CD4-positive, alpha-beta T cell (primary cell): ENCODE data around the gene DHRS3. TPM values are rescaled to one million over a fixed set of nuclear protein-coding genes. Genes with fewer than 3 reads are reported as not detected.

Experiments
- ATAC-seq: fragments of 200-7000 bp; cut with Tn5 transposase; one replicate; pipeline ENCODE4 v1.10.0; 2022; ENCODE audit warnings: mild to moderate bottlenecking; ENCODE audit not compliant: poor library complexity
- CTCF ChIA-PET: fragments of 350-600 bp; sonication (Branson Sonifier 250); formaldehyde crosslinking; loops from one replicate; lab custom pipeline; 2021; ENCODE audit warnings: antibody characterized with exemption, inconsistent platforms; lab: Charles Lee
- POLR2A ChIA-PET: fragments of 350-600 bp; sonication (Branson Sonifier 250); formaldehyde crosslinking; loops from one replicate; lab custom pipeline; 2021; ENCODE audit warnings: antibody characterized with exemption, inconsistent platforms; lab: Charles Lee
- DNase-seq, 14 experiments: peaks; one replicate each; pipeline ENCODE4 v3.0.0-alpha.2; 2013 to 2020; ENCODE audit warnings: mixed read lengths in 2 of 14
- H3K27ac ChIP-seq, 2 donors: one replicate each; pipeline versions ENCODE4 v1.5.1 to v1.7.0; 2013; ENCODE audit warnings: low read length in 2 of 2, low read depth in 1 of 2, mild to moderate bottlenecking in 1 of 2
- H3K27me3 ChIP-seq, 2 experiments: 1 replicate in 1 of 2; 2 replicates in 1 of 2; pipeline versions ENCODE4 v1.6.1 to v1.7.0; 2013; ENCODE audit warnings: low read length in 2 of 2, control low read depth in 1 of 2, mild to moderate bottlenecking in 1 of 2, moderate library complexity in 1 of 2; ENCODE audit not compliant: insufficient read depth in 2 of 2, control insufficient read depth in 1 of 2
- H3K36me3 ChIP-seq: one replicate; pipeline ENCODE4 v1.6.1; 2013; ENCODE audit warnings: low read length, control low read depth; ENCODE audit not compliant: insufficient read depth
- H3K4me1 ChIP-seq: one replicate; pipeline ENCODE4 v1.6.1; 2013; ENCODE audit warnings: low read length, control low read depth; ENCODE audit not compliant: insufficient read depth
- H3K4me3 ChIP-seq: one replicate; pipeline ENCODE4 v1.5.1; 2013; ENCODE audit warnings: mild to moderate bottlenecking, low read length, moderate library complexity
- H3K9me3 ChIP-seq, 2 experiments: 1 replicate in 1 of 2; 2 replicates in 1 of 2; pipeline versions ENCODE4 v1.6.1 to v1.7.0; 2013; ENCODE audit warnings: low read length in 2 of 2, mild to moderate bottlenecking in 2 of 2, control low read depth in 1 of 2, moderate library complexity in 1 of 2; ENCODE audit not compliant: control insufficient read depth in 1 of 2, insufficient read depth in 1 of 2
- H3K27ac Mint-ChIP-seq: one replicate; pipeline ENCODE4 v1.8.0; 2020; ENCODE audit warnings: mixed read lengths
- H3K27me3 Mint-ChIP-seq: one replicate; pipeline ENCODE4 v1.8.0; 2021; ENCODE audit warnings: mixed read lengths
- H3K36me3 Mint-ChIP-seq: one replicate; pipeline ENCODE4 v1.8.0; 2021; ENCODE audit warnings: low read depth, mixed read lengths
- H3K4me1 Mint-ChIP-seq: one replicate; pipeline ENCODE4 v1.8.0; 2021; ENCODE audit warnings: low read depth, mixed read lengths
- H3K4me3 Mint-ChIP-seq: one replicate; pipeline ENCODE4 v1.8.0; 2020; ENCODE audit warnings: mild to moderate bottlenecking, mixed read lengths
- H3K9me3 Mint-ChIP-seq: one replicate; pipeline ENCODE4 v1.8.0; 2020; ENCODE audit warnings: mixed read lengths
- CTCF ChIP-seq: fragments of 200-600 bp; IDR thresholded peaks from one replicate; pipeline ENCODE4 v1.8.0; 2022; ENCODE audit warnings: antibody characterized with exemption, mild to moderate bottlenecking
- intact Hi-C, 2 experiments: fragments of 100-400 bp; cut with DNase I in 1 of 2; cut with micrococcal nuclease in 1 of 2; formaldehyde crosslinking; loops; one replicate each; pipeline versions ENCODE4 v1.15.1 to v1.9.0; 2023 to 2025; cut with DNase I, micrococcal nuclease
- total RNA-seq, 174 experiments: library from RNA in 2 of 174; stranded (reverse) in 2 of 174; gene quantifications; one replicate each; pipeline ENCODE4 v1.2.3 and lab custom pipeline; 2021 to 2026

DHRS3 gene
- total RNA-seq, 2 experiments from 2014 or later, result 102 to 108 TPM

GRCh38 chr1:12619792-12620487 lies 1.9 kb upstream of the DHRS3 start:
- Mint-ChIP-seq H3K9me3 (no peaks in the 10 kb centered on the region), H3K4me3 (peak overlapping the region; percentile 99), H3K27ac (peak overlapping the region; percentile 88), H3K36me3 (peaks cover 38% of the 10 kb centered on the region), H3K27me3 (no peaks in the 10 kb centered on the region), H3K4me1 (peaks cover 43% of the 10 kb centered on the region)
- Histone ChIP-seq H3K27me3 (no peaks in the 10 kb centered on the region), H3K36me3 (no peaks in the 10 kb centered on the region), H3K4me3 (peak overlapping the region; percentile 79), H3K27ac (no peak overlapping the region), H3K9me3 (no peaks in the 10 kb centered on the region), H3K4me1 (peaks cover 54% of the 10 kb centered on the region)
- DNase-seq, result peak; percentile 56 to 88 (median 74)
- TF ChIP-seq CTCF, result peak; percentile 98
- ATAC-seq, result peak; percentile 43
- intact Hi-C loops, result loop anchor here (1.0 to 10.0 kb wide), 14 partner anchors 16 to 503 kb away; no protein-coding TSS in a partner anchor
- POLR2A ChIA-PET, result interaction anchor here (0.6 to 6.4 kb wide), 11 partner anchors 14 to 306 kb away, joined by 3 to 161 read pairs (median 4); no protein-coding TSS in a partner anchor
- CTCF ChIA-PET, result interaction anchor here (0.5 to 7.0 kb wide), 25 partner anchors 9 to 342 kb away, joined by 3 to 78 read pairs (median 3); no protein-coding TSS in a partner anchor

GRCh38 chr1:12618965-12619791 lies 1.2 kb upstream of the DHRS3 start:
- H3K27me3 Mint-ChIP-seq, result no peaks in the 10 kb centered on the region
- Histone ChIP-seq H3K4me1 (peaks cover 62% of the 10 kb centered on the region), H3K36me3 (no peaks in the 10 kb centered on the region), H3K27ac (peak overlapping the region; percentile 49 to 84), H3K27me3 (no peaks in the 10 kb centered on the region), H3K4me3 (peak overlapping the region; percentile 79), H3K9me3 (no peaks in the 10 kb centered on the region)
- POLR2A ChIA-PET, result interaction anchor here (0.6 to 6.4 kb wide), 25 partner anchors 13 to 711 kb away, joined by 3 to 161 read pairs (median 4); no protein-coding TSS in a partner anchor
- DNase-seq (peak in 13 of 14 experiments; percentile 25 to 82 (median 54)), ATAC-seq (peak; percentile 41)
- peak overlapping the region; percentile 88 for H3K27ac Mint-ChIP-seq
- H3K9me3 Mint-ChIP-seq, result no peaks in the 10 kb centered on the region
- CTCF ChIA-PET, result interaction anchor here (1.0 to 7.0 kb wide), 17 partner anchors 8 to 318 kb away, joined by 3 to 78 read pairs (median 4); no protein-coding TSS in a partner anchor
- TF ChIP-seq CTCF, result no peak
- intact Hi-C loops, result loop anchor here (1.0 to 10.0 kb wide), 10 partner anchors 15 to 502 kb away; no protein-coding TSS in a partner anchor
- peaks cover 38% of the 10 kb centered on the region for H3K36me3 Mint-ChIP-seq
- H3K4me1 Mint-ChIP-seq, result peaks cover 50% of the 10 kb centered on the region
- peak overlapping the region; percentile 99 for H3K4me3 Mint-ChIP-seq

GRCh38 chr1:12618661-12618964 lies 603 bp upstream of the DHRS3 start:
- Mint-ChIP-seq H3K9me3 (no peaks in the 10 kb centered on the region), H3K27ac (peak overlapping the region; percentile 88), H3K36me3 (peaks cover 38% of the 10 kb centered on the region), H3K4me3 (peak overlapping the region; percentile 99), H3K27me3 (no peaks in the 10 kb centered on the region), H3K4me1 (peaks cover 56% of the 10 kb centered on the region)
- peak overlapping the region; percentile 79 for H3K4me3 ChIP-seq
- H3K9me3 ChIP-seq, result no peaks in the 10 kb centered on the region
- intact Hi-C loops, result loop anchor here (1.0 to 10.0 kb wide), 8 partner anchors 106 to 501 kb away; no protein-coding TSS in a partner anchor
- ChIA-PET CTCF (interaction anchor here (1.1 to 7.0 kb wide), 8 partner anchors 15 to 304 kb away, joined by 3 to 78 read pairs (median 8); no protein-coding TSS in a partner anchor), POLR2A (interaction anchor here (0.6 to 6.4 kb wide), 22 partner anchors 13 to 711 kb away, joined by 3 to 161 read pairs (median 4); no protein-coding TSS in a partner anchor)
- peak overlapping the region; percentile 49 to 84 for H3K27ac ChIP-seq
- DNase-seq (no peak), ATAC-seq (no peak)
- no peaks in the 10 kb centered on the region for H3K36me3 ChIP-seq
- TF ChIP-seq CTCF, result no peak
- H3K4me1 ChIP-seq, result peaks cover 68% of the 10 kb centered on the region
- H3K27me3 ChIP-seq, result no peaks in the 10 kb centered on the region
